Nucleus accumbens (tissue), 56 donors: Measurements from ENCODE around the gene LRFN3.
A peak's percentile ranks its signal among the peaks of the same experiment; 100 is the strongest.
"Not testable (repeated sequence)": the region's sequence is repeated elsewhere in the genome, so short reads cannot be mapped to it uniquely, and the experiment has no call there.

Experiments
- DNase-seq, 56 donors: peaks; one replicate each; lab custom pipeline; 2025; lab: John Stamatoyannopoulos, UW

LRFN3 gene

GRCh38 chr19:35960432-35960972 is 24.3 kb downstream of the LRFN3 start:
- DNase-seq, result no peak

- peak in 1 of 56 donors; percentile 34 for DNase-seq
These were observed 27.3 kb downstream of the LRFN3 start for GRCh38 chr19:35963514-35963913.

- DNase-seq, result no peak
These were observed 30.6 kb downstream of the LRFN3 start for GRCh38 chr19:35966771-35967170.

GRCh38 chr19:35973487-35973886 is 37.3 kb downstream of the LRFN3 start:
- DNase-seq, result no peak

GRCh38 chr19:35975608-35976214 is 39.5 kb downstream of the LRFN3 start:
- no peak for DNase-seq

- DNase-seq, result no peak
These were observed 41.5 kb downstream of the LRFN3 start for GRCh38 chr19:35977446-35978222.

GRCh38 chr19:35978271-35978670 is 42.1 kb downstream of the LRFN3 start:
- no peak for DNase-seq

DNA sequence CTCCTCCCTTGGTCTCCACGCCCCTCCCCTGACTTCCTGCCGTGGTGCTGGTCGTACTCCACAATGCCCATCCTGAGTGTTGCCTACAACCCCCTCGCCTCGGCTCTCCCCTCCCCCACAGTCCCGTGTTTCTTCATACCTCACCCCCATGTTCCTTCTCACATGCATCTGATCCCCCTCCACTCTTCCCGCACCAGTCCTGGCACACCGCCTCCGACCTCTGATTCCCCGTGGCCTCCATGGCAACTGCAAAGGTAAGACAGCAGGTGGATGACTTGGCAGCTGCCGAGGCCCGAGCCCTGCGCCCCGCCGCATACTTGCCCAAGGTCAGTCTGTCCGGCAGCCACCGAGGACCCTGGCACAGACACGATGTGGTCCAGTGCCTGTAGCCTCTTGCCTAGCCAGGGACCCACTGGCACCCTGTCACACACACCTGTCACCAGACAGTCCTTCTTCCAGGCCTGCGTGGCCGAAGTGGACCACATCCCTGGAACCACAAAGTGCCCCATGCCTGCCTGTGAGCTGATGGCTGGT is 42.7 kb downstream of the LRFN3 start:
- peak in 7 of 56 donors; percentile 3 to 52 (median 20) for DNase-seq

- DNase-seq, result not testable (repeated sequence)
These were observed 44.8 kb downstream of the LRFN3 start for GRCh38 chr19:35980997-35981396.

GRCh38 chr19:35983177-35983576 is 47.0 kb downstream of the LRFN3 start:
- no peak for DNase-seq

DNA sequence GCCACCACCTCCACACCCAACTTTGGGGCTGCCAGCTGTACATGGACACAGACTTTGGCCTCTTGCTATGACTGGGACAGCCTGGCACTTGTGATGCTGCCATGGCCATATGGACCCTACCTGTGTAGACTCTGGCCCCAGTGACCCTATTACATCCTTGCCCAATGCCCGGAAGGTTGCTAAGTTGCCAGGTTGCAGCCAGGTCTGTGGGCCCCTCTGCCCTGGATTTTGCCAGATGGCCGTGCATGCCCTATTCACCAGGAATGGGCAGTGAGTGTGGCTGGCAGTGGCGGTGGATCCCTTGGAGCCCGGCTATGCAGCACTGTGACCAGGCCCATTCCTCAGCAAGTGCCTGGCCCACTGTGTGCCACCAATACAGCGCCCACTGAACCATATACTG is 49.9 kb downstream of the LRFN3 start:
- no peak for DNase-seq

- peak in 23 of 56 donors; percentile 7 to 60 (median 27) for DNase-seq
These were observed 50.7 kb downstream of the LRFN3 start for GRCh38 chr19:35986664-35987570.

DNA sequence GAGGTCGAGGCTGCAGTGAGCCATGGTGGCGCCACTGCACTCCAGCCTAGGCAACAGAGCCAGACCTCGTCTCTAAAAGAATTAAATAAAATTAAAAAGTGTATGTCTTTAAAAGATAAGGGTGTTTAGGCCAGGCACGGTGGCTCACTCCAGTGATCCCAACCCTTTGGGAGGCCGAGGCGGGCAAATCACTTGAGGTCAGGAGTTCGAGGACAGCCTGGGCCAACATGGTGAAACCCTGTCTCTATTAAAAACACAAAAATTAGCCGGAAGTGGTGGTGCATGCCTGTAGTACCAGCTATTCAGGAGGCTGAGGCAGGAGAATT is 51.4 kb downstream of the LRFN3 start:
- no peak for DNase-seq

GRCh38 chr19:35988824-35989223 is 52.6 kb downstream of the LRFN3 start:
- DNase-seq, result no peak

DNA sequence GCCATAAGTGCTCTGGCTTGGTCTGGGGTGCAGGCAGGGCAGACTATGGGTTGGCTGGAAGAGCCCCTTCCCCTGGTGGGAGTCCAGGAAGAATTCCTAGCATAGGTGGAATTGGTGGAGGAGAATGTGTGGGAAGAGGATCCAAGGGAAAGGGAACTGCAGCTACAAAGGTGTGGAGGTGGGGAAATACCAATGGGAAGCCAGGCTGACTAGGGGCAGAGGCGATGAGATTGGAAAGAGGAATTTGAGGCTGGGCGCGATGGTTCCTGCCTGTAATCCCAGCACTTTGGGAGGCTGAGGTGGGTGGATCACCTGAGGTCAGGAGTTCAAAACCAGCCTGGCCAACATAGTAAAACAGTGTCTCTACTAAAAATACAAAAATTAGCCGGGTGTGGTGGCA is 54.0 kb downstream of the LRFN3 start:
- no peak for DNase-seq

DNA sequence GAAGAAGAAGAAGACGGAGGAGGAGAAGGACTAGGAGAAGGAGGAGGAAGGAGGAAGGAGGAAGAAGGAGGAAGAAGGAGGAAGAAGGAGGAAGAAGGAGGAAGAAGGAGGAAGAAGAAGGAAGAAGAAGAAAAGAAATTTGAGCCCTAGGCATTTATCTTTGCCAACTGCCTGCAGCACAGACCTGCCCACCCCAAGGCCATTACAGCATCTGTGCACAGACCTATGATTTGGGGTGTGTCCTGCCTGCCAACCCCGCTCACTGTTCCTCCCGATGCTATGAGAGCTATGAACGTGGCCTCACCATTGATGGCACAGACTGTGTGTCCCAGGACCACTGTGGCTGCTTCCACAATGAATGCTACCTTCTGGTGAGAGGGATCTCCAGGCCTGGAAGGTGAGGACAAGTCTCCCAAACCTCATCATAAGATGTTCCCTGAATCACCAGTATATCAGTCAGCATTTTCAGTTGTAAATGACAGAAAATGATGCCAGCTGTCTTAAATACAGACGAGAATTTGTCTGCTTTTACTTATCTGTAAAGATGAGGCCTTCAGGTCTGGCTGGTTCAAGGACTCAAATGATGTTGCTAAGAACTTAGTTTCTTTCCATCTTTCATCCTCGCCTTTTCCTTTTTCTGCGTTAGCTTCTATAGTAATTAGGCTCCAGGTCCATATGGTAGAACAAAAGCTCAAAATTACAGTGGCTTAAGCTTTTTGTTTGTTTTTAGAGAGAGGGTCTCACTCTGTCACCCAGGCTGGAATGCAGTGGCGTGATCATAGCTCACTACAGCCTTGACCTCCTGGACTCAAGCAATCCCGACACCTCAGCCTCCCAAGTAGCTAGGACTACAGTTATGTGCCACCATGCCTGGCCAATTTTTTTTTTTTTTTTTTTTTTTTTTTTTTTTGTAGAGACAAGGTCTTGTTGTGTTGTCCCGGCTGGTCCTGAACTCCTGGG is 54.9 kb downstream of the LRFN3 start:
- no peak for DNase-seq

GRCh38 chr19:35991731-35992450 is 55.7 kb downstream of the LRFN3 start:
- DNase-seq, result no peak

GRCh38 chr19:35992907-35993765 is 57.0 kb downstream of the LRFN3 start:
- no peak for DNase-seq
